Stomach (tissue), 4 donors: Measurements from ENCODE around the gene CARD16.

Experiments used
- POLR2A ChIP-seq, 4 donors: fragments of 450-650 bp; IDR thresholded peaks; one replicate each; pipeline ENCODE4 v1.6.1; 2016; ENCODE audit warnings: antibody characterized with exemption in 4 of 4, control low read depth in 2 of 4, mild to moderate bottlenecking in 1 of 4, moderate library complexity in 1 of 4
- TF ChIP-seq, protein P1 (sequence below), 7 experiments: fragments of 450-650 bp in 4 of 7; fragments of 200-600 bp in 3 of 7; sonication (generic) in 3 of 7; IDR thresholded peaks; one replicate each; pipeline ENCODE4 v1.5.1; 2016 to 2019; ENCODE audit warnings: antibody characterized with exemption in 7 of 7, control low read depth in 2 of 7, mild to moderate bottlenecking in 1 of 7

- TF ChIP-seq, protein P1, sequence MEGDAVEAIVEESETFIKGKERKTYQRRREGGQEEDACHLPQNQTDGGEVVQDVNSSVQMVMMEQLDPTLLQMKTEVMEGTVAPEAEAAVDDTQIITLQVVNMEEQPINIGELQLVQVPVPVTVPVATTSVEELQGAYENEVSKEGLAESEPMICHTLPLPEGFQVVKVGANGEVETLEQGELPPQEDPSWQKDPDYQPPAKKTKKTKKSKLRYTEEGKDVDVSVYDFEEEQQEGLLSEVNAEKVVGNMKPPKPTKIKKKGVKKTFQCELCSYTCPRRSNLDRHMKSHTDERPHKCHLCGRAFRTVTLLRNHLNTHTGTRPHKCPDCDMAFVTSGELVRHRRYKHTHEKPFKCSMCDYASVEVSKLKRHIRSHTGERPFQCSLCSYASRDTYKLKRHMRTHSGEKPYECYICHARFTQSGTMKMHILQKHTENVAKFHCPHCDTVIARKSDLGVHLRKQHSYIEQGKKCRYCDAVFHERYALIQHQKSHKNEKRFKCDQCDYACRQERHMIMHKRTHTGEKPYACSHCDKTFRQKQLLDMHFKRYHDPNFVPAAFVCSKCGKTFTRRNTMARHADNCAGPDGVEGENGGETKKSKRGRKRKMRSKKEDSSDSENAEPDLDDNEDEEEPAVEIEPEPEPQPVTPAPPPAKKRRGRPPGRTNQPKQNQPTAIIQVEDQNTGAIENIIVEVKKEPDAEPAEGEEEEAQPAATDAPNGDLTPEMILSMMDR (IDR thresholded peaks at IDR 0.05): no peak
- TF ChIP-seq POLR2A (IDR thresholded peaks at IDR 0.05): no peak
Observed at GRCh38 chr11:105024394-105024793, 20.7 kb downstream of the CARD16 start.
